AG10803 (cell line): ENCODE results near the gene PKD1L1.
A peak's percentile ranks its signal among the peaks of the same experiment; 100 is the strongest.

Source experiments
- DNase-seq: peaks from one replicate; pipeline ENCODE4 v3.0.0; 2010; ENCODE audit warnings: low read depth
- H3K4me3 ChIP-seq: 2 replicates; pipeline ENCODE4 v1.5.1; 2011; ENCODE audit warnings: mild to moderate bottlenecking, low read length, control low read depth
- TF ChIP-seq, protein P1 (sequence below): conservative IDR thresholded peaks from 2 replicates; pipeline ENCODE4 v1.5.1; 2011; ENCODE audit warnings: mild to moderate bottlenecking, low read length, control low read depth, inconsistent platforms

The PKD1L1 gene

DNA sequence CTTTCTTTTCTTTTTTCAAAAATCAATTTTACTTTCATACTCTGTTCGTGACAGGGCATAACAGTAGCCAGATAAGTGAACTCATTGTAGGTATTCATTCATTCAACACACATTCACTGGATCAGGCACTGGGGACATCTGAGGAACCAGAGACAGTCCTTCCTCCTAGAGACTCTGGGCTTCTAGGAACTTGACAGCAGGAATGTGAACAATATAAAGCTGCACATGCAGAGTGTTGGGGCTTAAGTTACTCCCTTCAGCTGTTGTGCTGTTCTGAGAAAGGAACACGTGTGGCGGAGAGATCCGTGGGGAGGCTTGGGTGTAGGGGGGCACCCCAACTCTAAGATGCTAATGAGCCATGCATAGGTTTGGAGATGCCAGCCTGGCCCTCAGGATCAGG is 120.4 kb downstream of the PKD1L1 start:
- TF ChIP-seq, protein P1, sequence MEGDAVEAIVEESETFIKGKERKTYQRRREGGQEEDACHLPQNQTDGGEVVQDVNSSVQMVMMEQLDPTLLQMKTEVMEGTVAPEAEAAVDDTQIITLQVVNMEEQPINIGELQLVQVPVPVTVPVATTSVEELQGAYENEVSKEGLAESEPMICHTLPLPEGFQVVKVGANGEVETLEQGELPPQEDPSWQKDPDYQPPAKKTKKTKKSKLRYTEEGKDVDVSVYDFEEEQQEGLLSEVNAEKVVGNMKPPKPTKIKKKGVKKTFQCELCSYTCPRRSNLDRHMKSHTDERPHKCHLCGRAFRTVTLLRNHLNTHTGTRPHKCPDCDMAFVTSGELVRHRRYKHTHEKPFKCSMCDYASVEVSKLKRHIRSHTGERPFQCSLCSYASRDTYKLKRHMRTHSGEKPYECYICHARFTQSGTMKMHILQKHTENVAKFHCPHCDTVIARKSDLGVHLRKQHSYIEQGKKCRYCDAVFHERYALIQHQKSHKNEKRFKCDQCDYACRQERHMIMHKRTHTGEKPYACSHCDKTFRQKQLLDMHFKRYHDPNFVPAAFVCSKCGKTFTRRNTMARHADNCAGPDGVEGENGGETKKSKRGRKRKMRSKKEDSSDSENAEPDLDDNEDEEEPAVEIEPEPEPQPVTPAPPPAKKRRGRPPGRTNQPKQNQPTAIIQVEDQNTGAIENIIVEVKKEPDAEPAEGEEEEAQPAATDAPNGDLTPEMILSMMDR, result no peak
- no peak for DNase-seq
- no peak overlapping the region for H3K4me3 ChIP-seq

DNA sequence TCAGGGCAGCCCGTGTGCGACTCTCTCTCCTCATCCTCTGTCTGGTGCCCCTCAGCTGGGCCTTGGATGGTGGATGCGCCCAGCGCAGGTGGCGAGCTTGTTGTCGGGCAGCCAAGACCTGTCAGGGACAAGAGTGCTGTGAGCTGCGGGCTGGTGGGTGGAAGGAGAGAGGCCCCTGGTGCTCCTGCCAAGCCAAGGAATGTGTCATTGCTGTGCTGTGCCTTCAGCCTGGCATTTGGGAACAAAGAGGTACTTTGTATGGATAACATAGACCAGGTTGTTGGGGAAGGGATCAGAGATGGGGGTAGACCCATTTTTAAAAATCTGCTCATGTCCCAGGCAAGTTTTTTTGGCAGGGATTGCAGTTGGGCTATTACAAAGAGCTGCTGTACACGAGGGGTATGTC is 120.9 kb downstream of the PKD1L1 start:
- TF ChIP-seq, protein P1, result no peak
- H3K4me3 ChIP-seq, result no peak overlapping the region
- DNase-seq, result no peak

DNA sequence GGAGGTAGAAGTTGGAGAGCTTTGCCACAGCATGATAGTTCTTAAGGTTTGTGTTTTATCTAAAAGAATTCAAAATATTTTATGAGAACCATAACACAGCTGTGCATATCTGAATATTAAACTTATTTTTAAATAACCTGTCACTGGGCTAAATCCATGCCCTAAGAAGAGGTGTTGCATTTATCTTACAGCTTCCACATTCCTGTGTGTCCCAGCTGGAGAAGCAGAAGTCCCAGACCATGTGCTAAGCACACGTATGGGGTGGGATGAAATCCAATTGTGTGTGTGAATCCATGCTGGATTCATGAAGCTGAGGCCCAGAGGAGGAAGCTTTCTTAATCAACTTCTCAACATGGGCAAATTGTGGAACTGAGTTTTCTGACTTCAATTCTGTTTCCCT is 121.5 kb downstream of the PKD1L1 start:
- TF ChIP-seq, protein P1, result no peak
- peak; percentile 70 for DNase-seq
- no peak overlapping the region for H3K4me3 ChIP-seq

DNA sequence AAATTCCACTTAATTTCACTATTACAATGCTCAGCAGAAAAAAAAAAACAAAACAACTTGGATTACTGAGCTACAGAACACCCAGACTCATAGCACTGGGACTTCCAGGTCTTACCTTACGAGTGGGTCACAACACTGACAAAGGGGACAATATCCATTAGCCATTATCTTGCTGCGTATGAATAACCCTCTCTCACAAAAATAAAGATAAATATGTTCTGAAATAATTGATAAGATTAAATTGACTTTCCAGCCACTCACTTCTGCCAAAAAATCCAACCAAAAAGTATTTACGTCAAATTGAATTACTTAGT is 128.7 kb downstream of the PKD1L1 start:
- H3K4me3 ChIP-seq, result no peak overlapping the region
- no peak for DNase-seq
- TF ChIP-seq, protein P1, result no peak

DNA sequence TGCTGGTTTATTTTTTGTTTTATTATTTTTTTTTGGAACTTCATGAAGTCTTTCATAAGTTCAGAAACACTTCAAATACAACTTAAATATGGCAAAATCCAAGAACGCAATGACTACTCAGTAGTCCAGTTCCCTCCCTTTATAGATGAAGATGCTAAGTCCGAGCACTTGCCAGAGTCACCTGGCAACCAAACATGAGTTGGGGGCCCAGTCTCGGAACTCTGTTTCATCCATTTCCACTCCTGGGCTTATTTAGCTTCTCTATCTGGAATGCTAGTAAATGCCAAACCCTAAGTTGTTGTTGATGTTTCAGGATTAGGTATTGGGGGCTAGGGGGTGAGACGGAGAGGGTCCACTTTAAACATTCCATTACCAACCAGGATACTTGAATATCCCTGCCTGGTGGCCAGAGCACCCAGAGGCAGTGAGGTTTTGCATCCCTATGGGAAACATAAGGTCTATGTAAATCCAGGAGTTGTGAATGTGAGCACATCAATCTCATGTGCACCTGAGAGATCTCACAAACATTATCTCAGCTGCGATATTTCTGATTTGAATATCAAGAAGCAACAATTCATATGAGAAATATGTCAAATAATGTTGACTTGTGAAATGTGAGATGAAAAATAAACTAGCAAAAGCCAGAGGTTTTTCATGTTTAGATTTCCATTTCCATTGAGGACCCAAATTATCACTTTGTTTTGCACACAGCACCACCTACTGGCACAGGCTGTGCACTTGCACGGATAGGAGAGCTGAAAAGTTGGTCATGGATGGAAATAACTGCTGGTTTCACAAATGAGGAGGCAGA is 129.3 kb downstream of the PKD1L1 start:
- TF ChIP-seq, protein P1, result peak; percentile 99
- peak; percentile 74 for DNase-seq
- no peak overlapping the region for H3K4me3 ChIP-seq

DNA sequence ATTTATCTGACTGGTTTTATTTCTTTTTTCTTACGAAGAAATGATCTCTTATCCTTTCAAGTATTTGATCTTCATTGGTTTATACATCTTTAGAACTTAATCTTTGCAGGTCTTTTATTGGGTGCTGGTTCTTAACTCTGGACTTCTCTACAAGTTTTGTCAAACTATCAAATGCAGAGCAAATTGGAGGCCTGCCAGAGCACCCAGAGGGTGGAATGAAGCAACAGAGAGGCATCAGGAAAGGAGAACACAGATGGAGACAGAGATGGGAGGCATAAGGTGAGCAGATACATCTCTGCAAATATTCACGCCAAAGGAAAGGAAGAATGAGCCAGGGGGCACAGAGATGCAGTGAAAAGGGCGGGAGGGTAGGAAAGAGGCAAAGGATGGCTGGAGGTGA is 130.3 kb downstream of the PKD1L1 start:
- H3K4me3 ChIP-seq, result no peak overlapping the region
- peak; percentile 18 for DNase-seq
- TF ChIP-seq, protein P1, result no peak

DNA sequence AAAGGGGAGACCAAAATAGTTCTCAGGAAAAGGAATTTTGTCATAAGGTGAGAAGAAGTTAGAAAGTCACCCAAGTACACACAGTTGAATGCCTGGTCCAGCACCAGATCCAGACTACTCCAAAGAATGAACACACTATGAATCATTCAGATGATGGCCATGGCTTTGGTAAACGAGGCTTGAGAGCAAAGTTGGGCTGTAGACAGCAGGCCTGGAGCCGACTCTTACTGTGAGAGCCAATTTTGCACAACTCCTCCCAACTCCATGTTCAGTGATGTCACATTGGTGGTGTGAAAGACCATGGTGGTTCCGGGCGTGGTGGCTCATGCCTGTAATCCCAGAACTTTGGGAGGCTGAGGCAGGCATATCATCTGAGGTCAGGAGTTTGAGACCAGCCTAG is 131.6 kb downstream of the PKD1L1 start:
- no peak overlapping the region for H3K4me3 ChIP-seq
- TF ChIP-seq, protein P1, result no peak
- peak; percentile 70 for DNase-seq
